ENCODE data around the gene LRP1B.

The LRP1B gene

GRCh38 chr2:142131010-142131669 lies at the start of gene LRP1B:
Gene LRP1B (minus strand): TSS chr2:142131016. CDS start chr2:142130729, 287 bp downstream.
- DNase-seq (ENCODE audit: low read depth in 2 of 2) = no peak

- DNase-seq (ENCODE audit: low read depth in 2 of 2) = no peak
These were observed 48.9 kb upstream of the LRP1B start for GRCh38 chr2:142179686-142180085.

GRCh38 chr2:142178604-142179003 lies 47.8 kb upstream of the LRP1B start:
- DNase-seq (ENCODE audit: low read depth in 2 of 2) = no peak

DNA sequence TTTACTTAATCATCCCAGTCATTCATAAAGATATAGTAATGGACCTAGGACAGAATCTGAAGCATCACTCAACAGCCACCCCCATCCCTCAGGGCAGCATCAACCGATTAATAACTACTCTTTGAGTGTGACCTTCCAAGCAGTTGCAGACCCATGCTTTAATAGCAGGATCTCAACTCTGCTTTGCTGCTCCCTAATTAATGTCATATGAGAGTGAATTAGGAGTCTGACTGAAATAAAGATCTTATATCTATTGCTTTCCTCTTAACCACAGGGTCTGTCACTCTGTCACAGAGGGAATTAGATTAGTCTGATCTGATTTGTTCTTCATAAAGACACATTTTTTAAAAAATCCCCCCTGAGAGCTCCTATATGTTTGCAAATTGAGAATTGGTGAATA lies 46.1 kb upstream of the LRP1B start:
- no peak for DNase-seq (ENCODE audit: low read depth in 2 of 2)

GRCh38 chr2:142175813-142176338 lies 45.1 kb upstream of the LRP1B start:
- no peak for DNase-seq (ENCODE audit: low read depth in 2 of 2)

- no peak for DNase-seq (ENCODE audit: low read depth in 2 of 2)
These were observed 43.4 kb upstream of the LRP1B start for GRCh38 chr2:142174176-142174575.

DNA sequence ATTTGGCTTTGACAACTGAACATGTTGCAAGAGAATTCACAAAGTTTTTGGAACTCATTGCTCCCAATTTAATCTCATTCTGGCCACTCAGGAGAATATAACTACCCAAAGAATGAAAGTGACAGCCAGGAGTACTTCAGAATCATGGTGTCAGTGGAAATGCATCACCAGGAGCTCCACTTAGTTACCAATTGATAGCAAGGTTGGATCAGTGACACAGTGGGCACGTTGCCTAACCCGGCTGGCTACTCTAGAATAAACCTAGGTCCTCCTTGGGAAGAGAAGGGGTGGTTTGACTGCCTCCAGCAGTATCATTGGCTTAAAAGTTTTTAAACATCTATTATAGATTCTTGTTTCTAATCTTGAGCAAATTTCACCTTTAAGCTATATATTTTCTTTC lies 40.0 kb upstream of the LRP1B start:
- DNase-seq (ENCODE audit: low read depth in 2 of 2) = no peak

DNA sequence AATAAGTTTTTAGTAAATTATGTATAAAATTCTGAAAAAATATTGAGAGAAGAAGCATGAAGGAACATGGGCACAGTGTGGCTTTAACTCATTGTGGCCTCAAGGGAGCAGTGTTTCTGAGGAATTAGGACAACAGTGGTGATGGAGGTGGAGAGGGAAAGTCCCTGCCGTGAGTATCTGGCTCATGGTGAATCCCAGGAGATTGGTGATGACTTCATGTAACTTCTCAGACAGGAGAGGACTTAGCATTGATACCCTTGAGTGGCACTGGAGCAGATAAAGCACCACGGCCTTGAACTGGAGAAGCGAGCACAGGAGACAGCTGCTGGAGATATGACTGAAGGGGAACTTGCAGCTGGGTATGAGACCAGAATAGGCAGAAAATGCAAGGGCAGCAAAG lies 35.0 kb upstream of the LRP1B start:
- DNase-seq (ENCODE audit: low read depth in 2 of 2) = no peak

DNA sequence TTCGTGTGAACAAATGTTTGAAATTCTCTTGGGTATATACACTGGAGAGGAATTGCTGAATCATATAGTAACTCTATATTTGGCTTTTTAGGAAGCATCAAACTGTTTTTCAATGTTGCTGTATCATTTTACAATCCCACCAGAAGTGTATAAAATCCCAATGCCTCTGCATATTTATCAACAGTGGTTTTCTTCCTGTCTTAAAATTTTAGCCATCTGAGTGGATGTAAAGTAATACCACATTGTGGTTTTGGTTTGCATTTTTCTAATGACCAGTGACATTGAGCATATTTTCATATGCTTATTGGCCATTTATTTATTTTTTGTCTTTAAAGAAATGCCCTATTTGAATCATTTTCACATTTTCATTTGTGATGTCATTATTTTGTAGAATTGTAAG lies 22.8 kb upstream of the LRP1B start:
- no peak for DNase-seq (ENCODE audit: low read depth in 2 of 2)

GRCh38 chr2:142150453-142150852 lies 19.6 kb upstream of the LRP1B start:
- no peak for DNase-seq (ENCODE audit: low read depth in 2 of 2)

DNA sequence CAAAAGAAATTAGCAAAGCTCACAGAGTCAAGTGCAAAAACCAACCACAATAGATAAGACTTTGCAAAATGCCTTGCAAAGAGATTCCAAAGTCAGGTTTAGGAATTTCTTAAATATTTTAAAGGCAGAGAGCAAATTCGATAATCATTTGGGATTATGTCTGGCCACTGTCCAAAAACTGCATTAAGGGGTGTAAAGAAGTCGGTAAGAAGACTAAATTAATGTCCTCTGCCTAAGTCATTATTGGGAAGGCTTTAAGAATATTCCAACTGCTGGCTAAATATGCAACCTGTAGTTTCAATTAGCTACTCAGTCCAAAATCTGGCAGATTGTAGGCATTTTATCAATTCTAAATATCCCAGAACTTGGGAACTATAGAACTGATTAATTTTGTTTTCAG lies 13.7 kb upstream of the LRP1B start:
- no peak for DNase-seq (ENCODE audit: low read depth in 2 of 2)

DNA sequence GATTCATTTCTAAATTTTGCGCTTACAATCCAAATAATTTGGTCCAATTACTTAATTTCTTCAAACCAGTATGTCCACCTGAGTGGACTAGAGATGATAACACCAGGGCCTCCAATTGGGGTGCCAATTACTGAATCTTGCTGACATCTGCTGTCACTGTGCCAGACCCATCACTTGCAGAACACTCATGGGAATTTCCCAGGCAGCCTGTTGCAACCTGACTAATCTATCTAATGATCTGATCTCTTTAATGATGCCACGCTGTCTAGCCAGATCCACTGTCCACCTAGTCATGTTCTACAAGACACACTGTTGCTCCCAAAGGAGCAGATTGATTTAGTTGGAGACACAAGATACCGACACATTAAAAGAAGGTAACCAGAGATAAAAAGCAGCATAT lies 11.8 kb upstream of the LRP1B start:
- DNase-seq (ENCODE audit: low read depth in 2 of 2) = no peak

GRCh38 chr2:142140434-142140845 lies 9.6 kb upstream of the LRP1B start:
- no peak for DNase-seq (ENCODE audit: low read depth in 2 of 2)

DNA sequence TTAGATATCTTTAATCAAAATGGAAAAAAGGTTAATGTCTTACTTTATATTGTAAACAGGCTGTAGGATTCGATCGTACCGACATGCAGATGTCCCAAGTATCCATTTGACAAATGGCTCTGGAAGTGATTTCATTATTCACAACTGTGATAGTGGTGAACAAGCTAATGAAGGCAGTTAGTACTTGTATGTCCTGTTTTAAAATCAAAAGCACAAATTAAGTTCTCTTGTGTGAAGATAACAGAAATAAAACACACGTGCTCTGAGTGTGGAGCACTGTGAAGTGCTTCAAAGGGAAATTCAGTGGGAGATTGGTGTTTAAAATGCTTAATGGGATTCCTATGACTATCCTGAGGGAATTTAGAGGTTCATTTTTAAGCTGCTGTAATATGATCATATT lies 8.6 kb upstream of the LRP1B start:
- DNase-seq (ENCODE audit: low read depth in 2 of 2) = no peak

- DNase-seq (ENCODE audit: low read depth in 2 of 2) = no peak
These were observed 5.8 kb upstream of the LRP1B start for GRCh38 chr2:142136571-142136970.

DNA sequence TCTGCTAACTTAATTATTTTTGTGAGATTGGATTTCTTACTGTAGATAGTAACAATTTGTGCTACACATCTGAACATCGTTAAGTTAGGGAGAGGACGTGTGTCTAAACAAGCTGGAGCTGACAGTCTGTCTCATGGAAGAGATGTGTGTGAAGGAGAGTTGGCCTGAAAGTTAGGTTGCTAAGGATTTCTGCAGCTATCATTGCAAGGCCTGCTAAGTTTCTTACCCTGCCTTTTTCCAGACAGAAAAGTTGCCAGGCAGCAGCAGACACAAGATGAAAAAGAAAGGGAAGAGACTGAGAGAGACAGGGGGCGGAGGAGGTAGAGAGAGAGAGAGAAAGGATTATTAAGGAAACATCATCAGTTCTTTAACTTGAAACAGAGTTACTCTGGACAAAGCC lies 4.1 kb upstream of the LRP1B start:
- no peak for DNase-seq (ENCODE audit: low read depth in 2 of 2)

- no peak for DNase-seq (ENCODE audit: low read depth in 2 of 2)
These were observed 456 bp downstream of the LRP1B start for GRCh38 chr2:142130111-142131009.

- DNase-seq (ENCODE audit: low read depth in 2 of 2) = no peak
These were observed 2.7 kb downstream of the LRP1B start for GRCh38 chr2:142128105-142128504.

DNA sequence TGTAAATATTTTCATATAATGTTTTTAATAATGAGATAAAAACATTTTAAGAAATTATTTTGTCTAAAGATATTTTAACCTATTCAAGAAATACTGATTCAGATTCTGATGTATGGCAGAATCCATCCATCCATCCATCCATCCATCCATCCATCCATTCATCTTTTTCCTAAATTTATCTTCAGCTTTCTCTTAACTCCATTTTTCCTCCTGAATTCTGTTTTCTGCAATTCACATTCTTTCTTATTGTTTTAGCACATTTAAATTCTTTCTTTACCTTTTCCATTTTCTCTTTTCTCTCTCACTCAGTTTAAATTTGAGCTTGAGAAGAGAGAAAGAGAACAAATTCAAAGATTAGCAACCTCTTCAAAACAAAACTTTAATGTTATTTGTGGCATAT lies 3.6 kb downstream of the LRP1B start:
- no peak for DNase-seq (ENCODE audit: low read depth in 2 of 2)

DNA sequence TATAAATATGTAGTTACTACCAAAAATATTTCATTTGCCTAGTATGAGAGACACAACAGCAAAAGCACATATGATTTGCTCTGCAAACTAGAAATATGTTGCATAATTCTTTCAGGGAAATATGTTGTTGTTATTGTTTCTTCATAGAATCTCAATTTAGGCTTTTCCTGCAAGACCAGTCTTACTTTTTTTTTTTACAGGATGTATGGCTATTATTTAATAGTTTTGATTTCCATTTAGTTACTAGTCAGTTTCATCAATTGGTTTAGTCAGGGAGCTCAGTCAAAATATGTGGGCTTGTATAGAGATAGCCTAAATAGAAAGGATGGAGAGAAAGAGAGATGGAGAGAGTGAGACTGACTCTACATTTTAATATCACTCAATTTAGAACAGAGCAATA lies 6.1 kb downstream of the LRP1B start:
- no peak for DNase-seq (ENCODE audit: low read depth in 2 of 2)

DNA sequence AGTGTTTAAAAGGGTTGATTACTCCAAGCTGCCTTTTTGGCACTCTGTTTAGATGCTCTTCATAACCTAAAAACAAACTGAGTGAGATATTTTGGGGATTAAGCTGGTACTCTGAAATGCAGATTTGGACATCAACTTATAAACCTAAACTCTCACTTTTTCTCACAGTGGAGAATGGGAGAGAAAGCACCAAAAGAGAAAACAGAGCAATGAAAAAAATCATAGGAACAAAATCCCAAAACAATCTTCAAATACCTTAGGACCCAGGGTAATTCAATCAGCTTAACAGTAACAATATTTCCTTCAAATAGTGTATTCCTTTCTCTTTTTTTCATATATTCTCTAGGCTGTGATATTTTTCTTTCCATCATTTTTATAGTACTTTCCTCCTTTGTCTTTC lies 11.5 kb downstream of the LRP1B start:
- no peak for DNase-seq (ENCODE audit: low read depth in 2 of 2)

- no peak for DNase-seq (ENCODE audit: low read depth in 2 of 2)
These were observed 18.0 kb downstream of the LRP1B start for GRCh38 chr2:142112757-142113221.
